SK-N-SH (cell line): ENCODE measurements around the gene LGR6. TPM values are rescaled to one million over a fixed set of nuclear protein-coding genes. Genes with fewer than 3 reads are reported as not detected.

ENCODE experiments used
- CTCF ChIA-PET: fragments of 300-600, 350-600 bp; formaldehyde crosslinking; extraction: SDS; loops from one replicate; lab custom pipeline; 2021; lab: Yijun Ruan, JAX
- POLR2A ChIA-PET: fragments of 350-600 bp; sonication (Branson Sonifier 250); formaldehyde crosslinking; extraction: SDS; loops from one replicate; lab custom pipeline; 2020; ENCODE audit warnings: antibody characterized with exemption, inconsistent platforms; lab: Yijun Ruan, JAX
- DNase-seq: peaks from one replicate; pipeline ENCODE4 v3.0.0; 2012
- H2AFZ ChIP-seq: fragments of 200-600 bp; sonication (generic); 2 replicates; pipeline ENCODE4 v1.8.1; 2016; ENCODE audit warnings: antibody characterized with exemption, mild to moderate bottlenecking, low read depth
- H3F3A ChIP-seq: fragments of 200-600 bp; sonication (generic); replicated peaks from 2 replicates; pipeline ENCODE3; 2016; ENCODE audit warnings: antibody characterized with exemption, mild to moderate bottlenecking; ENCODE audit not compliant: insufficient read depth
- H3K27ac ChIP-seq, 2 experiments: fragments of 200-500 bp in 1 of 2; fragments of 200-600 bp in 1 of 2; sonication (Bioruptor generic) in 1 of 2; sonication (generic), shearing (Covaris generic) in 1 of 2; 2 replicates each; pipeline versions ENCODE4 v1.5.1 to v1.6.1; 2014 to 2016; ENCODE audit warnings: low read depth in 2 of 2, inconsistent platforms in 1 of 2, low read length in 1 of 2, mild to moderate bottlenecking in 1 of 2, mixed read lengths in 1 of 2
- H3K27me3 ChIP-seq: fragments of 200-600 bp; sonication (generic), shearing (Covaris generic); 2 replicates; pipeline ENCODE4 v1.6.1; 2016; ENCODE audit warnings: mixed run types; ENCODE audit not compliant: insufficient read depth
- H3K36me3 ChIP-seq, 2 experiments: fragments of 200-500 bp in 1 of 2; fragments of 200-600 bp in 1 of 2; sonication (Bioruptor generic) in 1 of 2; sonication (generic) in 1 of 2; replicated peaks in 1 of 2; 2 replicates each; pipeline versions ENCODE3 to v1.5.1; 2014 to 2016; ENCODE audit warnings: low read length in 1 of 2, mild to moderate bottlenecking in 1 of 2; ENCODE audit not compliant: insufficient read depth in 2 of 2, control insufficient read depth in 1 of 2
- H3K4me1 ChIP-seq, 2 experiments: fragments of 200-500 bp in 1 of 2; fragments of 200-600 bp in 1 of 2; sonication (Bioruptor generic) in 1 of 2; sonication (generic), shearing (Covaris generic) in 1 of 2; 2 replicates each; pipeline versions ENCODE4 v1.5.1 to v1.6.1; 2014 to 2016; ENCODE audit warnings: low read depth in 1 of 2, low read length in 1 of 2, mixed run types in 1 of 2; ENCODE audit not compliant: insufficient read depth in 2 of 2, control insufficient read depth in 1 of 2
- H3K4me2 ChIP-seq: fragments of 200-600 bp; sonication (generic), shearing (Covaris generic); 2 replicates; pipeline ENCODE4 v1.6.1; 2017; ENCODE audit warnings: mixed run types
- H3K4me3 ChIP-seq, 2 experiments: fragments of 200-500 bp in 1 of 2; fragments of 200-600 bp in 1 of 2; sonication (Bioruptor generic) in 1 of 2; sonication (generic), shearing (Covaris generic) in 1 of 2; 2 replicates each; pipeline versions ENCODE4 v1.5.1 to v1.8.1; 2014 to 2016; ENCODE audit warnings: low read depth in 2 of 2, inconsistent platforms in 1 of 2, low read length in 1 of 2, mild to moderate bottlenecking in 1 of 2, mixed read lengths in 1 of 2, moderate library complexity in 1 of 2
- H3K79me2 ChIP-seq: fragments of 200-600 bp; sonication (generic); 2 replicates; pipeline ENCODE4 v1.8.1; 2017; ENCODE audit warnings: mild to moderate bottlenecking; ENCODE audit not compliant: insufficient read depth
- H3K9ac ChIP-seq: fragments of 200-600 bp; sonication (generic); 2 replicates; pipeline ENCODE4 v1.6.1; 2017; ENCODE audit warnings: mixed run types
- H3K9me2 ChIP-seq: fragments of 200-600 bp; sonication (generic); 2 replicates; pipeline ENCODE4 v1.6.1; 2017; ENCODE audit warnings: mixed run types
- H3K9me3 ChIP-seq: fragments of 200-600 bp; sonication (generic); 2 replicates; pipeline ENCODE4 v1.6.1; 2017; ENCODE audit warnings: mixed run types, mild to moderate bottlenecking, moderate library complexity
- H4K20me1 ChIP-seq: fragments of 200-600 bp; sonication (generic); 2 replicates; pipeline ENCODE4 v1.6.1; 2017; ENCODE audit warnings: mild to moderate bottlenecking, mixed run types; ENCODE audit not compliant: insufficient read depth
- CHD2 ChIP-seq: fragments of 150-350 bp; IDR thresholded peaks from 2 replicates; pipeline ENCODE4 v1.6.1; 2018; ENCODE audit warnings: low read length; ENCODE audit not compliant: partially characterized antibody
- CTCF ChIP-seq: fragments of 200-600 bp; sonication (generic); IDR thresholded peaks from 2 replicates; pipeline ENCODE4 v1.6.1; 2017; ENCODE audit warnings: antibody characterized with exemption, mild to moderate bottlenecking, moderate library complexity
- ELF1 ChIP-seq: IDR thresholded peaks from 2 replicates; pipeline ENCODE4 v1.4.0; 2012
- EP300 ChIP-seq, 2 experiments: IDR thresholded peaks; 2 replicates each; pipeline versions ENCODE4 v1.4.0 to v1.6.1; 2012; ENCODE audit warnings: borderline replicate concordance in 1 of 2, low read depth in 1 of 2, low read length in 1 of 2
- EZH2phosphoT487 ChIP-seq: fragments of 200-600 bp; sonication (generic); IDR thresholded peaks from 2 replicates; pipeline ENCODE4 v1.6.1; 2017; ENCODE audit warnings: low read depth, mixed run types, mild to moderate bottlenecking, antibody characterized with exemption, moderate library complexity, borderline replicate concordance
- FOSL2 ChIP-seq: IDR thresholded peaks from 2 replicates; pipeline ENCODE4 v1.4.0; 2012; ENCODE audit warnings: low read depth, mild to moderate bottlenecking, moderate library complexity, borderline replicate concordance
- GABPA ChIP-seq: IDR thresholded peaks from 2 replicates; pipeline ENCODE4 v1.4.0; 2012; ENCODE audit warnings: low read depth, mild to moderate bottlenecking
- MAX ChIP-seq: IDR thresholded peaks from 2 replicates; pipeline ENCODE4 v1.4.0; 2012; ENCODE audit warnings: low read depth
- MEF2A ChIP-seq: IDR thresholded peaks from 2 replicates; pipeline ENCODE4 v1.4.0; 2012; ENCODE audit warnings: low read depth, borderline replicate concordance
- MXI1 ChIP-seq: IDR thresholded peaks from 2 replicates; pipeline ENCODE4 v1.6.1; 2012; ENCODE audit warnings: mild to moderate bottlenecking, low read depth, low read length, improper control_type of control experiment
- NFIC ChIP-seq: IDR thresholded peaks from 2 replicates; pipeline ENCODE4 v1.4.0; 2012; ENCODE audit warnings: borderline replicate concordance
- PBX3 ChIP-seq: IDR thresholded peaks from 2 replicates; pipeline ENCODE4; 2012
- RAD21 ChIP-seq: IDR thresholded peaks from 2 replicates; pipeline ENCODE4 v1.6.1; 2012; ENCODE audit warnings: mild to moderate bottlenecking, low read length
- RCOR1 ChIP-seq: fragments of 150-350 bp; IDR thresholded peaks from 2 replicates; pipeline ENCODE4 v1.6.1; 2017; ENCODE audit warnings: antibody characterized with exemption, low read length
- REST ChIP-seq: IDR thresholded peaks from 2 replicates; pipeline ENCODE4 v1.6.1; 2012; ENCODE audit warnings: mild to moderate bottlenecking, low read depth, low read length, moderate library complexity
- RXRA ChIP-seq: IDR thresholded peaks from 2 replicates; pipeline ENCODE4 v1.4.0; 2012; ENCODE audit warnings: low read depth, mild to moderate bottlenecking, borderline replicate concordance
- SMC3 ChIP-seq: IDR thresholded peaks from 2 replicates; pipeline ENCODE4 v1.6.1; 2012; ENCODE audit warnings: low read depth, low read length, improper control_type of control experiment
- TAF1 ChIP-seq: IDR thresholded peaks from 2 replicates; pipeline ENCODE4 v1.6.1; 2012; ENCODE audit warnings: low read depth, mild to moderate bottlenecking, low read length, moderate library complexity, borderline replicate concordance
- TCF12 ChIP-seq: IDR thresholded peaks from 2 replicates; pipeline ENCODE4 v1.4.0; 2012
- TEAD4 ChIP-seq: IDR thresholded peaks from 2 replicates; pipeline ENCODE4 v1.4.0; 2012; ENCODE audit warnings: mild to moderate bottlenecking, borderline replicate concordance; ENCODE audit not compliant: insufficient read depth
- USF1 ChIP-seq: IDR thresholded peaks from 2 replicates; pipeline ENCODE4 v1.4.0; 2012; ENCODE audit warnings: low read depth, borderline replicate concordance
- USF2 ChIP-seq: fragments of 150-350 bp; IDR thresholded peaks from 2 replicates; pipeline ENCODE4 v1.6.1; 2017; ENCODE audit warnings: antibody characterized with exemption, low read length, low read depth, borderline replicate concordance
- YY1 ChIP-seq: IDR thresholded peaks from 2 replicates; pipeline ENCODE4 v1.4.0; 2012; ENCODE audit warnings: low read depth, mild to moderate bottlenecking
- ZBTB33 ChIP-seq: IDR thresholded peaks from 2 replicates; pipeline ENCODE4 v1.4.0; 2012; ENCODE audit warnings: low read depth, borderline replicate concordance
- WGBS: methylation state at CpG from one replicate; pipeline ENCODE4 v1.1.6; 2017; ENCODE audit warnings: low lambda C conversion rate; 5-methylcytosine and 5-hydroxymethylcytosine counted together
- polyA plus RNA-seq, 3 experiments: library from polyadenylated mRNA; depleted of rRNA; stranded (reverse); fragments of >200 nt; gene quantifications; 2 replicates each; pipeline ENCODE4 v1.2.3, GENCODE V29; 2012

Gene LGR6
- polyA plus RNA-seq, 1 of the 3 experiments (the other 2 are of a cell fraction): 0.03 TPM

- peaks cover 4% of the 10 kb centered on the region for H3F3A ChIP-seq
- no peaks in the 10 kb centered on the region for H3K9me2 ChIP-seq
- no peaks in the 10 kb centered on the region for H3K79me2 ChIP-seq
- no peak overlapping the region for H3K4me2 ChIP-seq
- CTCF ChIA-PET: interaction anchor here (0.7 to 3.0 kb wide), 5 partner anchors 14 to 97 kb away, joined by 3 to 11 read pairs (median 4); partner anchors contain the start of gene LGR6
- H3K9me3 ChIP-seq: no peaks in the 10 kb centered on the region
- POLR2A ChIA-PET: no interaction called here
- peak; percentile 89 for DNase-seq
- H3K4me3 ChIP-seq: no peak overlapping the region
- 33% methylated on average over 1 of the region's 1 CpG for WGBS
- H4K20me1 ChIP-seq: no peaks in the 10 kb centered on the region
- H3K4me1 ChIP-seq: peaks cover 0 to 2% of the 10 kb centered on the region in 2 experiments; a peak in 1 of 4 replicates
- H3K9ac ChIP-seq: no peak overlapping the region
- peaks cover 6% of the 10 kb centered on the region; the same call in 1 of the 2 replicates for H3K27me3 ChIP-seq
- no peaks in the 10 kb centered on the region for H3K36me3 ChIP-seq
- H2AFZ ChIP-seq: no peak overlapping the region
- no peak overlapping the region for H3K27ac ChIP-seq
- TF ChIP-seq TEAD4: no peak
- no peak for TF ChIP-seq REST
- peak; percentile 55 for TF ChIP-seq CTCF
- no peak for TF ChIP-seq TCF12
- no peak for TF ChIP-seq TAF1
- TF ChIP-seq USF1: no peak
- TF ChIP-seq USF2: no peak
- TF ChIP-seq GABPA: no peak
- TF ChIP-seq ELF1: no peak
- TF ChIP-seq SMC3: no peak; the same call in 1 of the 2 replicates
- TF ChIP-seq MAX: no peak
- TF ChIP-seq MXI1: 0 out of 2 replicates have a peak, but pooled peaks have one; percentile 18
- TF ChIP-seq CHD2: no peak
- TF ChIP-seq RXRA: no peak
- no peak for TF ChIP-seq YY1
- TF ChIP-seq EZH2phosphoT487: no peak
- TF ChIP-seq EP300 (IDR thresholded peaks at IDR 0.05; ENCODE audit: borderline replicate concordance in 1 of 2, low read depth in 1 of 2, low read length in 1 of 2): no peak
- peak; percentile 48 for TF ChIP-seq RAD21
- peak; percentile 46; the same call in 1 of the 2 replicates for TF ChIP-seq NFIC
- TF ChIP-seq FOSL2: no peak
- no peak for TF ChIP-seq MEF2A
- TF ChIP-seq PBX3: no peak
- TF ChIP-seq RCOR1: no peak
- TF ChIP-seq ZBTB33: no peak
Measured at GRCh38 chr1:202207292-202207691, 13.7 kb downstream of the LGR6 start.
